ENCODE data around the gene CHRNB4.

- TF ChIP-seq CTCF (IDR thresholded peaks at IDR 0.05) (no peak), ZFX (IDR thresholded peaks at IDR 0.05; ENCODE audit: borderline replicate concordance) (no peak)
Observed at GRCh38 chr15:78605201-78605600, 35.8 kb downstream of the CHRNB4 start.
